Measurements from ENCODE around the gene TCERG1L. TPM values are rescaled to one million over a fixed set of nuclear protein-coding genes. Genes with fewer than 3 reads are reported as not detected.
A peak's percentile ranks its signal among the peaks of the same experiment; 100 is the strongest.

Gene TCERG1L
- polyA plus RNA-seq, 1 of the 3 experiments (the other 2 are of a cell fraction) = not detected

DNA sequence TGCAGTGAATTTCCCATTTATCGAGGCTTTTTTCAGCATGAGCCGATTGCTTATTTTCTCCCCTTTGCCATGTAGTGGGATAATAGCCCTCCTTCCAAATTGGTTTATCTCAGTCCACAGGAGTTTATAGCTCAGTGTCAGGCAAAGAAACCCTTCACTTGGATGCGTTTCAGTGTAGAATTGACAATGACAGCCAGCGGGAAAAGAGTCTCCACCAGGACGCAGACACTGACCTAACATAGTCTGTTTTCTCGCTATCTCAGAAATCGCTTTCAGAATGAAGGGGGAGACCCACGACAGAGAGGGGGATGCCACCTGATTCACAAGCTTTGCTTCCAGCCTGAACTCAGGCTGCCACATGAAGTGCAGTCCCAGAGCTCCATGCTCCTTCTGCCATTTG is 43.5 kb upstream of the TCERG1L start:
- no peaks in the 10 kb centered on the region for H4K20me1 ChIP-seq (ENCODE audit: insufficient read depth)
- H3F3A ChIP-seq (replicated peaks; ENCODE audit: insufficient read depth) = no peaks in the 10 kb centered on the region
- H3K9me3 ChIP-seq = no peaks in the 10 kb centered on the region
- H3K9me2 ChIP-seq = no peaks in the 10 kb centered on the region
- no peak overlapping the region for H3K9ac ChIP-seq
- H3K27ac ChIP-seq (ENCODE audit: low read depth in 2 of 2, low read length in 1 of 2) = no peak overlapping the region
- H2AFZ ChIP-seq (ENCODE audit: low read depth) = no peak overlapping the region
- no peak overlapping the region for H3K4me3 ChIP-seq (ENCODE audit: low read depth in 2 of 2, low read length in 1 of 2)
- no peaks in the 10 kb centered on the region for H3K79me2 ChIP-seq (ENCODE audit: insufficient read depth)
- H3K27me3 ChIP-seq (ENCODE audit: insufficient read depth) = no peaks in the 10 kb centered on the region
- H3K4me1 ChIP-seq (ENCODE audit: control insufficient read depth in 1 of 2, insufficient read depth in 2 of 2, low read depth in 1 of 2, low read length in 1 of 2) = no peaks in the 10 kb centered on the region
- no peaks in the 10 kb centered on the region for H3K36me3 ChIP-seq (replicated peaks in 1 of 2; ENCODE audit: control insufficient read depth in 1 of 2, insufficient read depth in 2 of 2, low read length in 1 of 2)
- peak; percentile 49 for DNase-seq
- TF ChIP-seq MXI1 (IDR thresholded peaks at IDR 0.05; ENCODE audit: low read depth, low read length) (no peak), GATA2 (CRISPR knock-in tag; IDR thresholded peaks at IDR 0.05) (peak; percentile 23; the same call in 1 of the 2 replicates)
- H3K4me2 ChIP-seq = no peak overlapping the region
- ChIA-PET CTCF (interaction anchor here (1.4 kb wide), 1 partner anchor 99 kb away, joined by 4 read pairs; no protein-coding TSS in a partner anchor), POLR2A (no interaction called here)
- WGBS (ENCODE audit: low lambda C conversion rate) = 5% methylated on average over 8 of the region's 8 CpGs

GRCh38 chr10:131354380-131354779 is 42.9 kb upstream of the TCERG1L start:
- Histone ChIP-seq H2AFZ (ENCODE audit: low read depth) (no peak overlapping the region), H3K27me3 (ENCODE audit: insufficient read depth) (no peaks in the 10 kb centered on the region), H3K27ac (ENCODE audit: low read depth in 2 of 2, low read length in 1 of 2) (no peak overlapping the region), H3K9me2 (no peaks in the 10 kb centered on the region), H3K4me3 (ENCODE audit: low read depth in 2 of 2, low read length in 1 of 2) (no peak overlapping the region), H3K79me2 (ENCODE audit: insufficient read depth) (no peaks in the 10 kb centered on the region), H3F3A (replicated peaks; ENCODE audit: insufficient read depth) (no peaks in the 10 kb centered on the region), H3K4me2 (no peak overlapping the region), H3K4me1 (ENCODE audit: control insufficient read depth in 1 of 2, insufficient read depth in 2 of 2, low read depth in 1 of 2, low read length in 1 of 2) (no peaks in the 10 kb centered on the region), H3K9me3 (no peaks in the 10 kb centered on the region), H4K20me1 (ENCODE audit: insufficient read depth) (no peaks in the 10 kb centered on the region), H3K9ac (no peak overlapping the region), H3K36me3 (replicated peaks in 1 of 2; ENCODE audit: control insufficient read depth in 1 of 2, insufficient read depth in 2 of 2, low read length in 1 of 2) (no peaks in the 10 kb centered on the region)
- TF ChIP-seq REST (IDR thresholded peaks at IDR 0.05; ENCODE audit: low read depth, low read length) (peak; percentile 79; the same call in 1 of the 2 replicates), SIN3A (IDR thresholded peaks at IDR 0.05; ENCODE audit: borderline replicate concordance, low read depth, low read length) (no peak)
- WGBS (ENCODE audit: low lambda C conversion rate) = 63% methylated on average over 9 of the region's 9 CpGs
- POLR2A ChIA-PET = no interaction called here
- CTCF ChIA-PET = interaction anchor here (1.4 kb wide), 1 partner anchor 100 kb away, joined by 4 read pairs; no protein-coding TSS in a partner anchor
- no peak for DNase-seq

DNA sequence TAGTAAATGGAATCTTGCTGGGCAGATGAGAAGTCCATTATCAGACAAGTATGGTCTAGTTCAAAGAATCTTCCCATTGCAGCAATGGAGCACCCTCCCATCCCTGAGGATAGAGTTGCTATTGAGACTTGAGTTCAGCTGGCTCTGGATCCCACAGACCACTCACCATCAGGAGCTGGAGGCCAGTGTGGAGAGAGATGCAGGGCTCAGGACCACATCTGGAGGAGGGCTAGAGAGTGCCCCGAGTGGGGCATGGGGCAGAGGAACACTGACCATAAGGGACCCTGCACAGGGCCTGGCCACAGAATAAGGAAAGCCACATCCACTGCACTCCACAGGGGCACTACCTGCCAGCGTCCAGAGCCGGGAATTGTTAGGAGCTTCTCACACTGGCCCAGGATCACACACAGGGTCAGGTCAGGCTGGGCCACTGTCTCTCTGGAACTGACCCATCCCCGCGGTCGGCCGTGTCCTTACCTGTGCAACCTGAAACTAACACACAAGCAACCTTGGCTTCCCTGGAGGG is 41.3 kb upstream of the TCERG1L start:
- no peaks in the 10 kb centered on the region for H3K9me3 ChIP-seq
- no peaks in the 10 kb centered on the region for H3K27me3 ChIP-seq (ENCODE audit: insufficient read depth)
- H3K79me2 ChIP-seq (ENCODE audit: insufficient read depth) = no peaks in the 10 kb centered on the region
- no peak overlapping the region for H3K4me3 ChIP-seq (ENCODE audit: low read depth in 2 of 2, low read length in 1 of 2)
- ChIA-PET CTCF (no interaction called here), POLR2A (no interaction called here)
- H3F3A ChIP-seq (replicated peaks; ENCODE audit: insufficient read depth) = no peaks in the 10 kb centered on the region
- DNase-seq = no peak
- no peak overlapping the region for H3K9ac ChIP-seq
- no peaks in the 10 kb centered on the region for H3K36me3 ChIP-seq (replicated peaks in 1 of 2; ENCODE audit: control insufficient read depth in 1 of 2, insufficient read depth in 2 of 2, low read length in 1 of 2)
- no peaks in the 10 kb centered on the region for H4K20me1 ChIP-seq (ENCODE audit: insufficient read depth)
- H3K4me2 ChIP-seq = no peak overlapping the region
- H3K4me1 ChIP-seq (ENCODE audit: control insufficient read depth in 1 of 2, insufficient read depth in 2 of 2, low read depth in 1 of 2, low read length in 1 of 2) = no peaks in the 10 kb centered on the region
- 36% methylated on average over 5 of the region's 7 CpGs for WGBS (ENCODE audit: low lambda C conversion rate)
- no peak for TF ChIP-seq YY1 (IDR thresholded peaks at IDR 0.05; ENCODE audit: low read depth)
- no peak for TF ChIP-seq JUND (IDR thresholded peaks at IDR 0.05)
- TF ChIP-seq, protein P1, sequence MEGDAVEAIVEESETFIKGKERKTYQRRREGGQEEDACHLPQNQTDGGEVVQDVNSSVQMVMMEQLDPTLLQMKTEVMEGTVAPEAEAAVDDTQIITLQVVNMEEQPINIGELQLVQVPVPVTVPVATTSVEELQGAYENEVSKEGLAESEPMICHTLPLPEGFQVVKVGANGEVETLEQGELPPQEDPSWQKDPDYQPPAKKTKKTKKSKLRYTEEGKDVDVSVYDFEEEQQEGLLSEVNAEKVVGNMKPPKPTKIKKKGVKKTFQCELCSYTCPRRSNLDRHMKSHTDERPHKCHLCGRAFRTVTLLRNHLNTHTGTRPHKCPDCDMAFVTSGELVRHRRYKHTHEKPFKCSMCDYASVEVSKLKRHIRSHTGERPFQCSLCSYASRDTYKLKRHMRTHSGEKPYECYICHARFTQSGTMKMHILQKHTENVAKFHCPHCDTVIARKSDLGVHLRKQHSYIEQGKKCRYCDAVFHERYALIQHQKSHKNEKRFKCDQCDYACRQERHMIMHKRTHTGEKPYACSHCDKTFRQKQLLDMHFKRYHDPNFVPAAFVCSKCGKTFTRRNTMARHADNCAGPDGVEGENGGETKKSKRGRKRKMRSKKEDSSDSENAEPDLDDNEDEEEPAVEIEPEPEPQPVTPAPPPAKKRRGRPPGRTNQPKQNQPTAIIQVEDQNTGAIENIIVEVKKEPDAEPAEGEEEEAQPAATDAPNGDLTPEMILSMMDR (IDR thresholded peaks at IDR 0.05) = no peak
- TF ChIP-seq SMC3 (IDR thresholded peaks at IDR 0.05; ENCODE audit: low read depth, low read length) = no peak
- no peak overlapping the region for H2AFZ ChIP-seq (ENCODE audit: low read depth)
- H3K27ac ChIP-seq (ENCODE audit: low read depth in 2 of 2, low read length in 1 of 2) = no peak overlapping the region
- H3K9me2 ChIP-seq = no peaks in the 10 kb centered on the region
